Loucy (cell line): ENCODE data around the gene CCR5AS.

Experiments
- H2AFZ ChIP-seq: fragments of 200-600 bp; sonication (generic); 2 replicates; pipeline ENCODE4 v1.6.0; 2016; ENCODE audit warnings: antibody characterized with exemption, mild to moderate bottlenecking, low read length, moderate library complexity
- H3F3A ChIP-seq: fragments of 200-600 bp; 2 replicates; pipeline ENCODE4 v1.6.0; 2016; ENCODE audit warnings: antibody characterized with exemption, low read depth, mild to moderate bottlenecking
- H3K27me3 ChIP-seq: fragments of 200-600 bp; sonication (generic); 2 replicates; pipeline ENCODE4 v1.6.1; 2014; ENCODE audit warnings: low read length, mild to moderate bottlenecking; ENCODE audit not compliant: insufficient read depth, poor library complexity, severe bottlenecking
- H3K36me3 ChIP-seq: fragments of 200-600 bp; sonication (generic); 2 replicates; pipeline ENCODE4 v1.6.1; 2016; ENCODE audit warnings: low read length; ENCODE audit not compliant: insufficient read depth
- H3K4me1 ChIP-seq: fragments of 200-600 bp; sonication (generic); 2 replicates; pipeline ENCODE4 v1.5.1; 2014; ENCODE audit warnings: low read length, mild to moderate bottlenecking; ENCODE audit not compliant: insufficient read depth, poor library complexity, severe bottlenecking
- H3K4me2 ChIP-seq: fragments of 200-600 bp; sonication (generic); 2 replicates; pipeline ENCODE4 v1.6.0; 2014; ENCODE audit warnings: antibody characterized with exemption, low read length, low read depth, mild to moderate bottlenecking; ENCODE audit not compliant: poor library complexity, severe bottlenecking
- H3K4me3 ChIP-seq: fragments of 200-600 bp; sonication (generic); 2 replicates; pipeline ENCODE4 v1.5.1; 2014; ENCODE audit warnings: low read length, mild to moderate bottlenecking, mixed read lengths; ENCODE audit not compliant: poor library complexity, severe bottlenecking
- H3K79me2 ChIP-seq: fragments of 200-600 bp; sonication (generic); 2 replicates; pipeline ENCODE4 v1.6.1; 2014; ENCODE audit warnings: low read length; ENCODE audit not compliant: insufficient read depth
- H3K9ac ChIP-seq: fragments of 200-600 bp; sonication (generic); 2 replicates; pipeline ENCODE4 v1.6.0; 2014; ENCODE audit warnings: mild to moderate bottlenecking, low read depth, low read length, moderate library complexity; ENCODE audit not compliant: poor library complexity, severe bottlenecking
- H3K9me2 ChIP-seq: fragments of 200-600 bp; sonication (generic); replicated peaks from 2 replicates; pipeline ENCODE4 v1.6.1; 2016; ENCODE audit warnings: low read depth, low read length, mixed read lengths
- H3K9me3 ChIP-seq: fragments of 200-600 bp; sonication (generic); 2 replicates; pipeline ENCODE4 v1.6.1; 2014; ENCODE audit warnings: mild to moderate bottlenecking, antibody characterized with exemption, low read length, low read depth; ENCODE audit not compliant: insufficient read depth
- H4K20me1 ChIP-seq: fragments of 200-600 bp; sonication (generic); 2 replicates; pipeline ENCODE4 v1.6.0; 2014; ENCODE audit warnings: antibody characterized with exemption, low read length, mild to moderate bottlenecking; ENCODE audit not compliant: insufficient read depth, poor library complexity, severe bottlenecking
- CTCF ChIP-seq: fragments of 200-600 bp; sonication (generic); conservative IDR thresholded peaks from 2 replicates; pipeline ENCODE4 v1.5.1; 2014; ENCODE audit warnings: mild to moderate bottlenecking, antibody characterized with exemption, low read length
- EZH2phosphoT487 ChIP-seq: fragments of 200-600 bp; IDR thresholded peaks from 2 replicates; pipeline ENCODE4 v1.6.1; 2018; ENCODE audit warnings: antibody characterized with exemption, mild to moderate bottlenecking, moderate library complexity, borderline replicate concordance

The CCR5AS gene

GRCh38 chr3:46395766-46396530 lies 10.9 kb downstream of the CCR5AS start:
- no peaks in the 10 kb centered on the region for H3K9me2 ChIP-seq
- no peaks in the 10 kb centered on the region for H3K9me3 ChIP-seq
- H3K79me2 ChIP-seq: no peaks in the 10 kb centered on the region
- no peak overlapping the region for H2AFZ ChIP-seq
- H3F3A ChIP-seq: no peaks in the 10 kb centered on the region
- H3K4me2 ChIP-seq: no peak overlapping the region
- no peak for TF ChIP-seq CTCF
- TF ChIP-seq EZH2phosphoT487: no peak
- no peak overlapping the region for H3K4me3 ChIP-seq
- H3K9ac ChIP-seq: no peak overlapping the region
- H3K27me3 ChIP-seq: no peaks in the 10 kb centered on the region
- no peaks in the 10 kb centered on the region for H3K4me1 ChIP-seq
- no peaks in the 10 kb centered on the region for H4K20me1 ChIP-seq
- H3K36me3 ChIP-seq: no peaks in the 10 kb centered on the region

- H3K9ac ChIP-seq: no peak overlapping the region
- no peaks in the 10 kb centered on the region for H4K20me1 ChIP-seq
- no peaks in the 10 kb centered on the region for H3K9me3 ChIP-seq
- no peaks in the 10 kb centered on the region for H3K9me2 ChIP-seq
- H3F3A ChIP-seq: no peaks in the 10 kb centered on the region
- no peak overlapping the region for H3K4me3 ChIP-seq
- no peak overlapping the region for H2AFZ ChIP-seq
- no peaks in the 10 kb centered on the region for H3K79me2 ChIP-seq
- TF ChIP-seq CTCF (peak; percentile 43), EZH2phosphoT487 (no peak)
- no peaks in the 10 kb centered on the region for H3K27me3 ChIP-seq
- no peaks in the 10 kb centered on the region for H3K36me3 ChIP-seq
- H3K4me2 ChIP-seq: no peak overlapping the region
- H3K4me1 ChIP-seq: no peaks in the 10 kb centered on the region
Observed at GRCh38 chr3:46395210-46395661, 11.6 kb downstream of the CCR5AS start.

GRCh38 chr3:46393554-46394434 lies 13.1 kb downstream of the CCR5AS start:
- Histone ChIP-seq H3F3A (no peaks in the 10 kb centered on the region), H3K36me3 (no peaks in the 10 kb centered on the region), H3K4me2 (no peak overlapping the region), H3K4me1 (no peaks in the 10 kb centered on the region), H3K4me3 (no peak overlapping the region), H3K27me3 (no peaks in the 10 kb centered on the region), H3K79me2 (no peaks in the 10 kb centered on the region), H2AFZ (no peak overlapping the region), H3K9ac (no peak overlapping the region), H3K9me2 (no peaks in the 10 kb centered on the region), H3K9me3 (no peaks in the 10 kb centered on the region), H4K20me1 (no peaks in the 10 kb centered on the region)
- TF ChIP-seq EZH2phosphoT487: no peak
- no peak for TF ChIP-seq CTCF
